Spleen (tissue), 10 donors: ENCODE measurements around the gene ESYT3. TPM values are rescaled to one million over a fixed set of nuclear protein-coding genes. Genes with fewer than 3 reads are reported as not detected.

Experiments
- polyA plus RNA-seq, 3 donors: library from polyadenylated mRNA; stranded (reverse); fragments of 200-250 nt; gene quantifications; one replicate each; pipeline ENCODE4 v1.2.1, GENCODE V29; 2013
- total RNA-seq, 7 donors: library from RNA; depleted of rRNA in 3 of 7; stranded (reverse); fragments of >200 nt in 3 of 7; fragmentation: NEBNext Ultra II Directional in 4 of 7; extraction: Animal tissue kit (Norgen Biotek cat#: 25700) in 4 of 7; gene quantifications; one replicate each; pipeline versions ENCODE4 v1.1.0 to v1.2.1, GENCODE V29; 2016 to 2021
- donor health status: healthy with polysubstance abuse.
- donor health status: DM: no; HTN: no; CAD: no; lungs with moderate emphysema.
- donor health status: DM: no; HTN: no; CAD: no.
- donor health status: Bipolar disorder and iron deficiency.
- donor health status: healthy.
- donor health status: DM: no; HTN: no; CAD: no.
- donor health status: DM: yes; HTN: yes; CAD: no.

The ESYT3 gene
- total and polyA plus RNA-seq, 10 donors, result 0.02 TPM; not detected in 9

Other genes starting within 250 kb of the ESYT3 start
- gene ARMC8, start 247.3 kb upstream of the ESYT3 start, total RNA-seq, result 10 to 100 TPM; 56.7 to 95.0 (median 73.0) TPM
- 10 to 100 TPM; 13.7 to 21.0 (median 17.4) TPM for gene ARMC8, start 247.3 kb upstream of the ESYT3 start, polyA plus RNA-seq
- 1 to 10 TPM in 1 of 7 donors, under 1 TPM in 3, not detected in 3; 0.37 to 4.1 (median 0.54) TPM for gene NME9, start 104.8 kb upstream of the ESYT3 start, total RNA-seq
- gene NME9, start 104.8 kb upstream of the ESYT3 start, polyA plus RNA-seq, result under 1 TPM in 2 of 3 donors, not detected in 1; 0.14 to 0.16 TPM
- 10 to 100 TPM; 15.4 to 36.7 (median 24.2) TPM for gene MRAS, start 86.0 kb upstream of the ESYT3 start, total RNA-seq
- 10 to 100 TPM in 1 of 3 donors, 1 to 10 TPM in 2; 4.1 to 18.6 (median 5.1) TPM for gene MRAS, start 86.0 kb upstream of the ESYT3 start, polyA plus RNA-seq
- gene CEP70, start 159.6 kb downstream of the ESYT3 start, total RNA-seq, result 10 to 100 TPM; 10.7 to 19.0 (median 14.7) TPM
- gene CEP70, start 159.6 kb downstream of the ESYT3 start, polyA plus RNA-seq, result 1 to 10 TPM; 2.7 to 4.8 (median 4.2) TPM
- gene FAIM, start 174.2 kb downstream of the ESYT3 start, total RNA-seq, result 1 to 10 TPM; 2.6 to 7.9 (median 5.6) TPM
- gene FAIM, start 174.2 kb downstream of the ESYT3 start, polyA plus RNA-seq, result 10 to 100 TPM in 1 of 3 donors, 1 to 10 TPM in 2; 6.0 to 11.1 (median 9.0) TPM